ENCODE results near the gene HFE. TPM values are rescaled to one million over a fixed set of nuclear protein-coding genes. Genes with fewer than 3 reads are reported as not detected.

The HFE gene
- total RNA-seq, 1 experiment from 2014 or later = 5.7 TPM

DNA sequence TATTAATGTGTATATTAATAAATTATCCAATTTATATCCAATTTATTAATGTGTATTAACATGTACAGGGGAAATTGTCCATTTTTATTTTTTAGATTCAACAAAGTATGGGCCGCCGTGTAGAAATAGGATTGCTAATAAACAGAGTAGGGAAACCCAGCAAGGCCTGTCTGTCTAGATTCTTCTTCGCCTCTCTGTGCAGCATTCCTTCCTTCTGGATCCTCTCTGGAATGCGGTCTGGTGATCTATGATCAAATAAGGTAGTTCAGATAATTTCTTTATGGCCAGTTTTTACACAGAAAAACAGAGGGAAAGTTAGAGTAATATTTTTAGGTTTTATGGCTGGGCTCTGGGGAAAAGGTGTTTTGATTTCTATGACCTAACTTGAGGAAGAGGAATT, 19.9 kb upstream of the HFE start:
- H3K27ac Mint-ChIP-seq (ENCODE audit: unreplicated experiment) = peak overlapping the region; percentile 98
- Histone ChIP-seq H3K27me3 (replicated peaks; ENCODE audit: control insufficient read depth, insufficient read depth, low read length) (no peaks in the 10 kb centered on the region), H3K4me1 (peaks cover 44% of the 10 kb centered on the region), H3K4me3 (ENCODE audit: low read depth, low read length) (no peak overlapping the region), H3K36me3 (ENCODE audit: control insufficient read depth, insufficient read depth, low read length) (no peaks in the 10 kb centered on the region), H3K9me3 (no peaks in the 10 kb centered on the region)
- no peaks in the 10 kb centered on the region for H3K27me3 Mint-ChIP-seq (ENCODE audit: insufficient read depth, unreplicated experiment)
- POLR2A ChIA-PET = interaction anchor here (1.1 kb wide), 1 partner anchor 26 kb away, joined by 3 read pairs; no protein-coding TSS in a partner anchor
- no peaks in the 10 kb centered on the region for H3K9me3 Mint-ChIP-seq (ENCODE audit: unreplicated experiment)
- TF ChIP-seq, protein P1, sequence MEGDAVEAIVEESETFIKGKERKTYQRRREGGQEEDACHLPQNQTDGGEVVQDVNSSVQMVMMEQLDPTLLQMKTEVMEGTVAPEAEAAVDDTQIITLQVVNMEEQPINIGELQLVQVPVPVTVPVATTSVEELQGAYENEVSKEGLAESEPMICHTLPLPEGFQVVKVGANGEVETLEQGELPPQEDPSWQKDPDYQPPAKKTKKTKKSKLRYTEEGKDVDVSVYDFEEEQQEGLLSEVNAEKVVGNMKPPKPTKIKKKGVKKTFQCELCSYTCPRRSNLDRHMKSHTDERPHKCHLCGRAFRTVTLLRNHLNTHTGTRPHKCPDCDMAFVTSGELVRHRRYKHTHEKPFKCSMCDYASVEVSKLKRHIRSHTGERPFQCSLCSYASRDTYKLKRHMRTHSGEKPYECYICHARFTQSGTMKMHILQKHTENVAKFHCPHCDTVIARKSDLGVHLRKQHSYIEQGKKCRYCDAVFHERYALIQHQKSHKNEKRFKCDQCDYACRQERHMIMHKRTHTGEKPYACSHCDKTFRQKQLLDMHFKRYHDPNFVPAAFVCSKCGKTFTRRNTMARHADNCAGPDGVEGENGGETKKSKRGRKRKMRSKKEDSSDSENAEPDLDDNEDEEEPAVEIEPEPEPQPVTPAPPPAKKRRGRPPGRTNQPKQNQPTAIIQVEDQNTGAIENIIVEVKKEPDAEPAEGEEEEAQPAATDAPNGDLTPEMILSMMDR (IDR thresholded peaks at IDR 0.05; ENCODE audit: insufficient read depth in 1 of 2, low read depth in 1 of 2, low read length in 1 of 2, severe bottlenecking in 1 of 2, unreplicated experiment in 1 of 2) = no peak
- no TSS peak for BruUV-seq (replicated peaks)
- intact Hi-C loops (cut with micrococcal nuclease; ENCODE audit: unreplicated experiment) = loop anchor here (1.0 kb wide), 1 partner anchor 8 kb away; no protein-coding TSS in a partner anchor
- peaks cover 10% of the 10 kb centered on the region for H3K36me3 Mint-ChIP-seq (ENCODE audit: insufficient read depth, unreplicated experiment)
- CTCF ChIA-PET = interaction anchor here (1.0 kb wide), 1 partner anchor 35 kb away, joined by 4 read pairs; no protein-coding TSS in a partner anchor
- H3K4me1 Mint-ChIP-seq (ENCODE audit: low read depth, unreplicated experiment) = peaks cover 31% of the 10 kb centered on the region
- peak overlapping the region; percentile 71 for H3K4me3 Mint-ChIP-seq (ENCODE audit: unreplicated experiment)
- peak; percentile 74 for DNase-seq

DNA sequence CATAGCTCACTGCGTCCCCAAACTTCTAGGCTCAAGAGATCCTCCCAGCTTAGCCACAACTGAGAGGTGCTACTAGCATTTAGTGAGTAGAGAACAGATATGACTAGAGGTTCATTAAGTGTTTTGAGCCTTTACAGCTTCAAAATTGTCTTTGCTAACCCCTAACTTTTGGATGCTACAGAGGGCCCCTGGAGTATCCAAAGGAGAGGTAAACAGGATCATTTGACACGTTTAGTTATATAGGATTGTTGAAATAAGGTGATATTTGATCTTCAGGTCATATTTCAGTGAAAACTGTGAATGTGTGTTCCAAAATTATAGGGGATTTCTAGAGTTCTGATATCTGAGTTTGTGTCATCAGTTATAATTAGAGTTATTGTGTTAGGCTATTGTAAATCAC, 19.2 kb upstream of the HFE start:
- peaks cover 31% of the 10 kb centered on the region for H3K4me1 Mint-ChIP-seq (ENCODE audit: low read depth, unreplicated experiment)
- no peak for DNase-seq
- peaks cover 10% of the 10 kb centered on the region for H3K36me3 Mint-ChIP-seq (ENCODE audit: insufficient read depth, unreplicated experiment)
- no peaks in the 10 kb centered on the region for H3K27me3 Mint-ChIP-seq (ENCODE audit: insufficient read depth, unreplicated experiment)
- H3K4me1 ChIP-seq = peaks cover 44% of the 10 kb centered on the region
- no peaks in the 10 kb centered on the region for H3K9me3 ChIP-seq
- H3K4me3 Mint-ChIP-seq (ENCODE audit: unreplicated experiment) = peak overlapping the region; percentile 71
- intact Hi-C loops (cut with micrococcal nuclease; ENCODE audit: unreplicated experiment) = no loop called here
- BruUV-seq (replicated peaks) = TSS peak; percentile 89
- H3K9me3 Mint-ChIP-seq (ENCODE audit: unreplicated experiment) = no peaks in the 10 kb centered on the region
- ChIA-PET CTCF (interaction anchor here (1.0 kb wide), 1 partner anchor 34 kb away, joined by 4 read pairs; no protein-coding TSS in a partner anchor), POLR2A (interaction anchor here (0.6 to 1.1 kb wide), 3 partner anchors 11 to 55 kb away, joined by 3 read pairs; a partner anchor contains a TSS)
- peak overlapping the region; percentile 98 for H3K27ac Mint-ChIP-seq (ENCODE audit: unreplicated experiment)
- TF ChIP-seq, protein P1 (IDR thresholded peaks at IDR 0.05; ENCODE audit: insufficient read depth in 1 of 2, low read depth in 1 of 2, low read length in 1 of 2, severe bottlenecking in 1 of 2, unreplicated experiment in 1 of 2) = no peak
- no peaks in the 10 kb centered on the region for H3K27me3 ChIP-seq (replicated peaks; ENCODE audit: control insufficient read depth, insufficient read depth, low read length)
- no peak overlapping the region for H3K4me3 ChIP-seq (ENCODE audit: low read depth, low read length)
- no peaks in the 10 kb centered on the region for H3K36me3 ChIP-seq (ENCODE audit: control insufficient read depth, insufficient read depth, low read length)

DNA sequence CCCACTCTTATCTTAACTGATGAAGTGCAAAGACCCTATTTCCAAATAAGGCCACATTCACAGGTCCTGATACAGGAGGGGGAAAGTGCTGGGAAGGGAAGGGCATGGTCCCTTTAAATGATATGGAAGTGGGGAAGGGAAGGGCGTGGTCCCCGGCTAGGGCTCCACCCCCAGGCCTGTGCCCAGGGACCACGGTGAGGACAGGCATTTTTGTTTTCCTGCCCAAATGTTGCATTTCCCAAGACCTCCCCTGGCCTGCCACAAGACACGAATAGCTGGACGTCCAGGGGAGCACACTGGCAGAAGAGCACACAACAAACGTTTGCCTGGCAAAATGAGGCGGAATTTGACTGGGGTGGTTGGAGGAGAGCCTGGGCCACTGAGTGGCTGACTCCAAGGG, 16.1 kb upstream of the HFE start:
- H3K27ac Mint-ChIP-seq (ENCODE audit: unreplicated experiment) = no peak overlapping the region
- no peak overlapping the region for H3K4me3 ChIP-seq (ENCODE audit: low read depth, low read length)
- H3K4me1 ChIP-seq = peaks cover 50% of the 10 kb centered on the region
- H3K36me3 ChIP-seq (ENCODE audit: control insufficient read depth, insufficient read depth, low read length) = no peaks in the 10 kb centered on the region
- no peaks in the 10 kb centered on the region for H3K9me3 ChIP-seq
- H3K9me3 Mint-ChIP-seq (ENCODE audit: unreplicated experiment) = no peaks in the 10 kb centered on the region
- ChIA-PET CTCF (no interaction called here), POLR2A (no interaction called here)
- TF ChIP-seq, protein P1 (IDR thresholded peaks at IDR 0.05; ENCODE audit: insufficient read depth in 1 of 2, low read depth in 1 of 2, low read length in 1 of 2, severe bottlenecking in 1 of 2, unreplicated experiment in 1 of 2) = no peak
- no peaks in the 10 kb centered on the region for H3K27me3 ChIP-seq (replicated peaks; ENCODE audit: control insufficient read depth, insufficient read depth, low read length)
- BruUV-seq (replicated peaks) = no TSS peak
- H3K4me3 Mint-ChIP-seq (ENCODE audit: unreplicated experiment) = no peak overlapping the region
- DNase-seq = no peak
- H3K4me1 Mint-ChIP-seq (ENCODE audit: low read depth, unreplicated experiment) = peaks cover 36% of the 10 kb centered on the region
- H3K27me3 Mint-ChIP-seq (ENCODE audit: insufficient read depth, unreplicated experiment) = no peaks in the 10 kb centered on the region
- intact Hi-C loops (cut with micrococcal nuclease; ENCODE audit: unreplicated experiment) = no loop called here
- peaks cover 19% of the 10 kb centered on the region for H3K36me3 Mint-ChIP-seq (ENCODE audit: insufficient read depth, unreplicated experiment)
